Uterus (tissue), 4 donors: ENCODE measurements around the gene ISG15. TPM values are rescaled to one million over a fixed set of nuclear protein-coding genes. Genes with fewer than 3 reads are reported as not detected.
"Not testable (repeated sequence)": the region's sequence is repeated elsewhere in the genome, so short reads cannot be mapped to it uniquely, and the experiment has no call there.

Experiments used
- DNase-seq, 2 donors: peaks; one replicate each; pipeline ENCODE4 v3.0.0-alpha.2; 2019 to 2020
- H3K27ac ChIP-seq, 2 donors: fragments of 200-600 bp; sonication (generic); 1 replicate in 1 of 2; 2 replicates in 1 of 2; pipeline ENCODE4 v1.5.1; 2016 to 2018
- H3K27me3 ChIP-seq, 2 donors: fragments of 200-600 bp; sonication (generic); one replicate each; pipeline ENCODE4 v1.5.1; 2018 to 2019; ENCODE audit warnings: control low read depth in 1 of 2
- H3K36me3 ChIP-seq, 2 donors: fragments of 200-600 bp; sonication (generic); one replicate each; pipeline ENCODE4 v1.5.1; 2019; ENCODE audit warnings: control low read depth in 1 of 2
- H3K4me1 ChIP-seq, 2 donors: fragments of 200-600 bp; sonication (generic); one replicate each; pipeline ENCODE4 v1.5.1; 2018 to 2019; ENCODE audit warnings: control low read depth in 1 of 2
- H3K4me3 ChIP-seq, 2 donors: fragments of 200-600 bp; sonication (generic); 1 replicate in 1 of 2; 2 replicates in 1 of 2; pipeline ENCODE4 v1.5.1; 2018 to 2019; ENCODE audit warnings: mild to moderate bottlenecking in 1 of 2
- H3K9me3 ChIP-seq, 2 donors: fragments of 200-600 bp; sonication (generic); one replicate each; pipeline ENCODE4 v1.5.1; 2019; ENCODE audit warnings: control low read depth in 1 of 2
- CTCF ChIP-seq, 4 experiments: fragments of 200-600 bp in 2 of 4; fragments of 450-650 bp in 2 of 4; sonication (generic) in 2 of 4; IDR thresholded peaks; one replicate each; pipeline ENCODE4 v1.5.1; 2016 to 2019; ENCODE audit warnings: antibody characterized with exemption in 4 of 4, mild to moderate bottlenecking in 2 of 4, moderate library complexity in 1 of 4
- POLR2A ChIP-seq, 2 donors: fragments of 450-650 bp; IDR thresholded peaks; one replicate each; pipeline ENCODE4 v1.6.1; 2016; ENCODE audit warnings: antibody characterized with exemption in 2 of 2, mild to moderate bottlenecking in 1 of 2, moderate library complexity in 1 of 2
- intact Hi-C: fragments of 100-400 bp; cut with DNase I; formaldehyde crosslinking; loops from one replicate; pipeline ENCODE4 v1.15.1; 2023; ENCODE audit warnings: low total_unique reads
- total RNA-seq, 4 donors: library from RNA; depleted of rRNA in 3 of 4; stranded (reverse); fragments of >200 nt in 3 of 4; gene quantifications; one replicate each; pipeline versions ENCODE4 v1.1.0 to v1.2.4, GENCODE V29; 2014 to 2023
- donor health status: DM: yes; HTN: yes; CAD: no.

The ISG15 gene
- total RNA-seq, 4 donors from 2014 or later = 1.8 to 27.2 (median 15.2) TPM

- no peaks in the 10 kb centered on the region for H3K36me3 ChIP-seq
- H3K27me3 ChIP-seq = no peaks in the 10 kb centered on the region
- no peaks in the 10 kb centered on the region for H3K4me1 ChIP-seq
- DNase-seq = no peak
- TF ChIP-seq POLR2A (IDR thresholded peaks at IDR 0.05) (no peak), CTCF (IDR thresholded peaks at IDR 0.05) (no peak)
- H3K4me3 ChIP-seq = no peak overlapping the region
- H3K9me3 ChIP-seq = no peaks in the 10 kb centered on the region
- intact Hi-C loops = no loop called here
- H3K27ac ChIP-seq = no peak overlapping the region
Measured at GRCh38 chr1:991895-992294, 21.4 kb upstream of the ISG15 start.

GRCh38 chr1:992362-992761 lies 20.9 kb upstream of the ISG15 start:
- Histone ChIP-seq H3K9me3 (no peaks in the 10 kb centered on the region), H3K27me3 (no peaks in the 10 kb centered on the region), H3K27ac (no peak overlapping the region), H3K4me3 (no peak overlapping the region), H3K36me3 (no peaks in the 10 kb centered on the region), H3K4me1 (no peaks in the 10 kb centered on the region)
- no peak for TF ChIP-seq CTCF (IDR thresholded peaks at IDR 0.05)
- TF ChIP-seq POLR2A (IDR thresholded peaks at IDR 0.05) = no peak
- intact Hi-C loops = no loop called here
- no peak for DNase-seq

GRCh38 chr1:993379-993995 lies 19.8 kb upstream of the ISG15 start:
- intact Hi-C loops = no loop called here
- Histone ChIP-seq H3K27ac (no peak overlapping the region), H3K36me3 (no peaks in the 10 kb centered on the region), H3K27me3 (no peaks in the 10 kb centered on the region), H3K4me1 (no peaks in the 10 kb centered on the region), H3K9me3 (no peaks in the 10 kb centered on the region), H3K4me3 (no peak overlapping the region)
- TF ChIP-seq CTCF (IDR thresholded peaks at IDR 0.05) = no peak
- TF ChIP-seq POLR2A (IDR thresholded peaks at IDR 0.05) = no peak
- no peak for DNase-seq

- H3K27ac ChIP-seq, H3K9me3 ChIP-seq, H3K36me3 ChIP-seq, DNase-seq, H3K4me3 ChIP-seq, intact Hi-C loops, H3K4me1 ChIP-seq, H3K27me3 ChIP-seq: not testable (repeated sequence)
Measured at GRCh38 chr1:994546-994945, 18.8 kb upstream of the ISG15 start.

- no peaks in the 10 kb centered on the region for H3K36me3 ChIP-seq
- TF ChIP-seq POLR2A (IDR thresholded peaks at IDR 0.05) (no peak), CTCF (IDR thresholded peaks at IDR 0.05) (no peak)
- intact Hi-C loops = no loop called here
- H3K27ac ChIP-seq = no peak overlapping the region
- peaks cover 0 to 4% of the 10 kb centered on the region in 2 donors for H3K27me3 ChIP-seq
- no peak overlapping the region for H3K4me3 ChIP-seq
- no peaks in the 10 kb centered on the region for H3K4me1 ChIP-seq
- no peak for DNase-seq
- no peaks in the 10 kb centered on the region for H3K9me3 ChIP-seq
Measured at GRCh38 chr1:995665-996633, 17.3 kb upstream of the ISG15 start.
